ENCODE measurements around the gene RPS6KL1. TPM values are rescaled to one million over a fixed set of nuclear protein-coding genes. Genes with fewer than 3 reads are reported as not detected.

RPS6KL1 gene
- total RNA-seq, 1 experiment from 2014 or later: 18.8 TPM

DNA sequence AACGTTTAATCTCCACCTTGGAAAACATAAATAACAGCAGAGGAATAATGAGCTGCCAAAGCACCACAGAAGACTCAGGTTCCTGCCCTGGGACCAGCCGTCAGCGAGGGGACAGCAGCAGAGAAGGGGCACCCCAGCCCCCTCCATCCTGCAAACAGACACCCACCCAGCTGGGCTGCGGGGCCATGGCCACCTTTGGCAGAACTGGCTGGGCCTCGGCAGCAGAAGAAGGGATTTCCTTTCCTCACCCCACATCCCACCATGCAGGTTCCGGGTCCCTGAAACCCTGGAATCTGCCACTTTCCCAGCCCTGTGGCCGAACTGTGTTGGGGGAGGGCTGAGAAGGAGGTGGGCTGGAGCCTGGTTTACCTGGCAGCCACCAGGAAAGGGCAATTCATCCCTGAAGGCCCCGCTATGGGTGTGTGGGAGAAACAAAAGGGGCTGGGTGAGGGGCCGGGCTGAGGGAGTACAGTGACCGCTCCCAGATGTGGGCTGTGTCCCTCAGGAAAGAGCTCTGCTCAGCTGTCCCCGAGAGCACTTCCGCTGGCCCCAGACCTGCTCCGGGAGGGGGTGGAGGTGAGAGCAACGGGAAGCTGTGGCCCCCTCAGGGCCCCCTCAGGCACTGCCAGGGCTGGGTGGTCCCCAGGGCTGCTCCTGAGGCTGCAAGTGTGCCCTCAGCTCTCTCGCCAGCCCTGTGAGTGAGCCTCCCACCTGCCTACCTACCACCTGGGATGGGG, 28.6 kb upstream of the RPS6KL1 start:
- Mint-ChIP-seq H3K4me3 (no peak overlapping the region), H3K27ac (no peak overlapping the region; a peak in 2 of 7 replicates), H3K27me3 (ENCODE audit: low read depth) (peaks cover 11% of the 10 kb centered on the region), H3K9me3 (no peaks in the 10 kb centered on the region), H3K4me1 (peaks cover 10 to 15% of the 10 kb centered on the region in 2 experiments), H3K36me3 (ENCODE audit: insufficient read depth in 1 of 3, low read depth in 3 of 3) (no peaks in the 10 kb centered on the region)
- no peak overlapping the region for H3K27ac ChIP-seq (ENCODE audit: insufficient read length, low read depth, low read length)
- H4K8ac ChIP-seq (replicated peaks; ENCODE audit: insufficient read length, low read depth, low read length): no peak overlapping the region
- WGBS (ENCODE audit: extremely low coverage, insufficient read length, low lambda C conversion rate): no CpG with 5 or more reads among the region's 15 CpGs
- H3T11ph ChIP-seq (ENCODE audit: low read length): no peak overlapping the region
- no peak overlapping the region for H2AK5ac ChIP-seq (ENCODE audit: insufficient read length, low read length)
- H2BK120ac ChIP-seq (ENCODE audit: low read depth, low read length, poor library complexity, severe bottlenecking): no peak overlapping the region
- no peaks in the 10 kb centered on the region for H3K23me2 ChIP-seq (ENCODE audit: insufficient read length, low read depth, low read length, poor library complexity, severe bottlenecking)
- H3K14ac ChIP-seq (ENCODE audit: insufficient read depth, low read length): no peak overlapping the region; the same call in 1 of the 2 replicates
- no peak overlapping the region for H3K18ac ChIP-seq (ENCODE audit: insufficient read length, low read depth, low read length)
- no peaks in the 10 kb centered on the region for H3K9me3 ChIP-seq (ENCODE audit: control insufficient read depth, low read depth, low read length)
- no peak overlapping the region for H3K4me2 ChIP-seq (ENCODE audit: insufficient read depth, insufficient read length, low read length)
- no peak overlapping the region for H4K91ac ChIP-seq (ENCODE audit: insufficient read length, low read depth, low read length)
- no peaks in the 10 kb centered on the region; the same call in 1 of the 2 replicates for H3K4me1 ChIP-seq (ENCODE audit: insufficient read depth, low read length)
- TF ChIP-seq, protein P1, sequence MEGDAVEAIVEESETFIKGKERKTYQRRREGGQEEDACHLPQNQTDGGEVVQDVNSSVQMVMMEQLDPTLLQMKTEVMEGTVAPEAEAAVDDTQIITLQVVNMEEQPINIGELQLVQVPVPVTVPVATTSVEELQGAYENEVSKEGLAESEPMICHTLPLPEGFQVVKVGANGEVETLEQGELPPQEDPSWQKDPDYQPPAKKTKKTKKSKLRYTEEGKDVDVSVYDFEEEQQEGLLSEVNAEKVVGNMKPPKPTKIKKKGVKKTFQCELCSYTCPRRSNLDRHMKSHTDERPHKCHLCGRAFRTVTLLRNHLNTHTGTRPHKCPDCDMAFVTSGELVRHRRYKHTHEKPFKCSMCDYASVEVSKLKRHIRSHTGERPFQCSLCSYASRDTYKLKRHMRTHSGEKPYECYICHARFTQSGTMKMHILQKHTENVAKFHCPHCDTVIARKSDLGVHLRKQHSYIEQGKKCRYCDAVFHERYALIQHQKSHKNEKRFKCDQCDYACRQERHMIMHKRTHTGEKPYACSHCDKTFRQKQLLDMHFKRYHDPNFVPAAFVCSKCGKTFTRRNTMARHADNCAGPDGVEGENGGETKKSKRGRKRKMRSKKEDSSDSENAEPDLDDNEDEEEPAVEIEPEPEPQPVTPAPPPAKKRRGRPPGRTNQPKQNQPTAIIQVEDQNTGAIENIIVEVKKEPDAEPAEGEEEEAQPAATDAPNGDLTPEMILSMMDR (conservative IDR thresholded peaks at IDR 0.05): no peak
- no peak overlapping the region for H2BK5ac ChIP-seq (ENCODE audit: insufficient read length, low read length)
- H3K56ac ChIP-seq (ENCODE audit: insufficient read length, low read depth, low read length): no peak overlapping the region
- H4K5ac ChIP-seq (ENCODE audit: insufficient read length, low read depth, low read length): no peak overlapping the region
- H3K79me1 ChIP-seq (ENCODE audit: insufficient read depth, low read depth, low read length, poor library complexity, severe bottlenecking): no peaks in the 10 kb centered on the region
- H2BK15ac ChIP-seq (ENCODE audit: low read depth, low read length): no peak overlapping the region
- no peaks in the 10 kb centered on the region for H3K79me2 ChIP-seq (ENCODE audit: insufficient read depth, low read length)
- H2BK12ac ChIP-seq (ENCODE audit: insufficient read length, low read depth, low read length): no peak overlapping the region
- H3K4ac ChIP-seq (ENCODE audit: low read depth, low read length): no peak overlapping the region
- H3K23ac ChIP-seq (ENCODE audit: insufficient read length, low read depth, low read length): no peak overlapping the region
- H4K20me1 ChIP-seq (ENCODE audit: control insufficient read depth, insufficient read depth, insufficient read length): peaks cover 5% of the 10 kb centered on the region
- H2BK20ac ChIP-seq (ENCODE audit: low read depth, low read length, poor library complexity, severe bottlenecking): no peak overlapping the region
- H3K27me3 ChIP-seq (ENCODE audit: insufficient read depth, low read length): no peaks in the 10 kb centered on the region; the same call in 1 of the 2 replicates
- DNase-seq: no peak
- no peak overlapping the region for H2AFZ ChIP-seq (ENCODE audit: low read length)
- H3K9ac ChIP-seq (ENCODE audit: extremely low read depth, insufficient read length, low read length): no peak overlapping the region
